NOMO-1 treated with dmso at 0.1 percent for 144 hours (cell line): ENCODE results near the gene HIVEP1.
A peak's percentile ranks its signal among the peaks of the same experiment; 100 is the strongest.

Source experiments
- DNase-seq: peaks from one replicate; lab custom pipeline; 2025; ENCODE audit not compliant: unreplicated experiment; lab: John Stamatoyannopoulos, UW

Gene HIVEP1

DNA sequence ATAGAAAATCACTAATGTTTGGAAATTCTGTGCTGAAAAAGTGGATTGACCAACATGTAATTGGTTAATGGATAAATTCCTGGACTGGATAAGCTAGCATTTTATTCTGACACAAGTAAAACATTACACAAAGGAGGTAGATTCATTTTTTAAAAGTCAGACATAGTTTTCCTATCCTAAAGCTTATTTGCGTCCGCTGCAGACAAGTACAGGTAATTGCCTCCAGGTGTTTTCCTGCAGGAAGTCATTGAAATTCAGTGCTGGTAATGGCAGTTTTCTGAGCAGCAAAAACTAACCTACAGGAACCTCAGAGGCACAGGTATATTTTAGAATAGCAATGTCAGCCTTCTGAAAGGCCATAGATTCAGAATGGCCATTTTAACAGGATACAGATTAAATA, 20.0 kb upstream of the HIVEP1 start:
- DNase-seq, result no peak

DNA sequence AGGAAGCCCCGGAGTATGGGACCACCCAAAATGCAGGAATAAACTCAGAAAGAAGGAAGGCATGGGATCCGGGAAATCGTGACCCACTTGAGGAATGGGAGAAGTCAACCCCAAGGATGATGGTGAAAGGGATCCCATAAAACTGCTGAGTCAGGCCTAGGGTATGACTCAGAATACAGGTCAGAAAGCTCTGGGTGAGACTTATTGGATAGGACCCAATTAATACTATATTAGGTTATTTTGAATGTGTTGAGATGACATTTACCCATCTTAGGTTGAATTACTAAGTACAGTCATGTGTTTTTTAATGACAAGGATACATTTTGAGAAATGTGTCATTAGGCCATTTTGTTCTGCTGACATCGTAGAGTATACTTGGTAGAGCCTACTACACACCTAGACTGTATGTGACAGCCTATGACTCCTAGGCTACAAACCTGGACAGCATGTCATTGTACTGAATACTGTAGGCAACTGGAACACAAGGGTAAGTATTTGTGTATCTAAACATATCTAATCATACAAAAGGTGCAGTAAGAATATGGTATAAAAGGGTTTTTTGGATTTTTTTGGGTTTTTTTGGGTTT, 17.1 kb upstream of the HIVEP1 start:
- no peak for DNase-seq

DNA sequence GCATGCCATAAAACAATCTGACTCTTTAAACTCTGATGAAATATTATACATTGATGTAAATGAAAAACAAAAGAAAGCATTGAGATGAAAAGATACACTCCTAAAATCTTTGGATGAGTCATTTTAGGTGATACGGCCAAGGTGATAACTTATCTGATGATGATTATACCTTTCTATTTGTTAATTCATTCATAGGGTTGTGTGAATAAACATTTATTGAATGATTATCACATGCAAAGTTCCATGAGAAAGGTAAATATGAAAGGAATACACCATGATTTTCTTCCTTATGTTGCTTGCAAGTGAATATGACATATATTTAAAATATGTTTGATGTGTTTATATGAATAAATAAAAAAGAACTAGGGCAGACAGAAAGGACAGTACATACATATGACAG, 15.4 kb upstream of the HIVEP1 start:
- DNase-seq, result no peak

DNA sequence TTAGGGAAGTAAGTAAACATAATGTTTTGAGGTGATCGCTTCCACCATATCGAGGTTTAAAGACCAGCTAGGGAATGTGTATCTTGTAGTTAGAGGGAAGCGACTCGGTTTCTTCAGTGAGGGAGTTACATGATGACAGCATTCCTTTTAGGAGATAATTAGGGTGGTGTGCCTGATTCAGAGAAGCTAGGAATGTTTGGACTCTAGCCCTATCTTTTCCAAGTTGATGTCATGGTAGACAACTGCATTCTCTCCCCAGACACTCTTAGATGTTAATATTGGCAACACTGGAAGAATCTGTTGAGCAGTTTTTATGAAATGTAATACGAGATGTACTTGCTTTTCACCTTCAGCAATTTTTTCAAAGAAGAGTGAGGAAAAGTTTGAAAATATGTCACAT, 12.9 kb upstream of the HIVEP1 start:
- DNase-seq, result no peak

DNA sequence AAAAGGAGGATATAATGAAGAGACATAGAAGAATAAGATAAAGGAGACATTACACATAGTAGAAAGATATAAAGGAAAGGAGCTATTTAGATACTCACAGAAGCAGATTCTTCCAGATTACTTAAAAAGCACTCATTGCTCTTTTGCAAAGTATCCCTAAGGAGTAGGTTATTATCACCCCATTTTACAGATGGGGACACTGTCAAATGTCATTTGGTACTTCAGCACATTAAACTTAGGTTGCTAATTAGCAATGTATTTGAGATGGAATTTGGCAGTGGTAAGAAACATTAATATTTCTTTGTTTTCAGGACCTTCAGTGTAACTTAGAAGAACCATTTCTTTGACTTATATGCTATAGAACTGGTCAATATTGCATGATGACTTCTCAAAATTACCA, 11.9 kb upstream of the HIVEP1 start:
- no peak for DNase-seq

DNA sequence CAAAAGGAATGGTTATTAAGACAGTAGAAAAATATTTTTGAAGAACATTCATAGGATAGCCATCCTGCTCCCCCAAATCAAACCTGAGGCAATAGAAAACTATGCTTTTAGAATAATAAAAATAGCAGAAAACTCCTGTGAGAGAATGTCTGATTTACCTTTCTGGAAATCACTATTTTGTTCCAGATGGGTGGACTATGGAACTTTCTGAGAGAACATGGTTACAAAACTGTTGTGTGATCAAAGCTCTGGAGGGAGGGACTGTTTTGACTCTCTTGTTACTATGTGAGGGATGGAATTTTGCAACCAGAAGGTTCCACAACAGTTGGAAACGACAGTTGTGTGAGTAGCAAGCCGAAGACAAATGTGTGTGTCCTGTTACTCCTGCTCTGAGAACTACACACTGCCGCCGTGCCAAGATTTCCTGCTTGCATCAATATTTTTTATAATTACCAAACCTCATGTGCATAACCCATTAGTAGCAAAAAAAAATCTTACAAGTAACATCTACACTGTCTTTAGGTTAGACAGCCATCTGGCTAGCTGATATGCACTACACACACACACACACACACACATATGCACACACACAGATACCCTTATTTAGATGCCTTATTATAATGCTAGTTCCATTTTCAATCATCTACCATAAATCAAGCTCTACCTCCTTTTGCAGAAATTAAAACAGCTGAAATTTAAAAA, 11.0 kb upstream of the HIVEP1 start:
- no peak for DNase-seq

DNA sequence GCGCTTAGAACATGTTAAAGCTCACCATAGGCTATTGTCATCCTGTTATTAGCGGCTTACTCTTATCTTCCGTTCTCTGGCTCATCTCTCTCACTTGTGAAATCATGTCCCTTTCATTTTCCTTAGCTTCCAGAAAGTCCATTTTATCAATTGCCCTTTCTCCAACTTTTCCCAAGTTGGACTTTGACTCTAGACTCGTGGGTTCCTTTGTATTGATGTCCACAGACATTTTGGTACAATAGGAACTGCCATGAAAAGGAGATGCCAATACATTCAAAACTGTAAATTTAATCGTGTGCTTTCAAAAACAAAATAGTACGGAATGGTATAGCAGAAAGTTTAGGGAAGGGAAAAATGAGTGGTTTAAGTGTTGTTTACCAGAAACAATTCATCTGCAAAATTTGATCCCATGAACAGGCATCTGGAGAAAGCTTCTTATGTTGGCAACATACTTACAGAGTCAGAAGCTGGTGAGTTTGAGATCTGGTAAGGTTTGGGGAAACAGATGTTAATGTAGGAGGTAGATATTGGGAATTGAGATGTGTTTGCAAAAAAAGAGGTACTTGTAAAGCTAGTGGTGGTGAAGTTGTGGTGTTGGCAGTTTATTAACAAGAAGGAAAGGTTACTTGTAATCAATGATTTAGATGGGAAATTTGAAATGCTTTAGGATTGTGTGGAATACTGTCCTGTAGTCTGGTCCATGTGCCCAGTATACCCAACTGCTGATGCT, 10.2 kb upstream of the HIVEP1 start:
- no peak for DNase-seq

DNA sequence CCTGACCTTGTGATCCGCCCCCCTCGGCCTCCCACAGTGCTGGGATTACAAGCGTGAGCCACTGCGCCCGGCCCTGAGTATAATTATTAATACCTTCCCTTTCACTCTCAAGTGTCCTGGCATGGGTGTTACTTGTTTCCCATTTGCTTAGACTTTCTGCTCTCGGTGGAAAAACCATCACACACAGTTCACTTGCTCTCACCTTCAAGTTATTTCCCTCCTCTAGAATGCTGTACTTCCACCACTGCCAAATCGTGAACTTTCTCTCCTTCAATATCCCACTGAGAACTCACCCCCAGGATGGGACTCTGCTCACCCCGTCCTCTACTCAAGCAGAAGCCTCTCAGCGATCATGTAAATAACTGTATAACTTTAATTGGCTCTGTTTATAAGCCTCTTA, 4.6 kb upstream of the HIVEP1 start:
- no peak for DNase-seq

DNA sequence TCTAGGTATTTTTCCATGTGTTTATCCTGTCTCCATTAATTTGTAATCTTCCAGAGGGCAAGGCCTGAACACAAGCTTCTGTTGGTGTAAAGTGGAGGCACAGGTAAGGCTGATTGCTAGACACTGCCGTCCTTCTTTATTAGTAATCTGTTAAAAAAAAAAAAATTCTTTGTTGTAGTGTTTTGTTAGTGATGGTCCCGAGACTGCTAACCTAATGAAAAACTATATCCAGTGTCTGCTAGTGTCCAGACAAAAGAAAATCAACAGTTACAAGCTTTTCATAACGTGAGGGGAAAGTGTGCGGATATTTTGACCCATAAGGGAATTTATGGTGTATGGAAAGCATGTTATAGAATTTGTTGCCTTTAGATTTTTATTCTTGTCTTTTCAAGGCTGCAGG, 4.2 kb upstream of the HIVEP1 start:
- no peak for DNase-seq

DNA sequence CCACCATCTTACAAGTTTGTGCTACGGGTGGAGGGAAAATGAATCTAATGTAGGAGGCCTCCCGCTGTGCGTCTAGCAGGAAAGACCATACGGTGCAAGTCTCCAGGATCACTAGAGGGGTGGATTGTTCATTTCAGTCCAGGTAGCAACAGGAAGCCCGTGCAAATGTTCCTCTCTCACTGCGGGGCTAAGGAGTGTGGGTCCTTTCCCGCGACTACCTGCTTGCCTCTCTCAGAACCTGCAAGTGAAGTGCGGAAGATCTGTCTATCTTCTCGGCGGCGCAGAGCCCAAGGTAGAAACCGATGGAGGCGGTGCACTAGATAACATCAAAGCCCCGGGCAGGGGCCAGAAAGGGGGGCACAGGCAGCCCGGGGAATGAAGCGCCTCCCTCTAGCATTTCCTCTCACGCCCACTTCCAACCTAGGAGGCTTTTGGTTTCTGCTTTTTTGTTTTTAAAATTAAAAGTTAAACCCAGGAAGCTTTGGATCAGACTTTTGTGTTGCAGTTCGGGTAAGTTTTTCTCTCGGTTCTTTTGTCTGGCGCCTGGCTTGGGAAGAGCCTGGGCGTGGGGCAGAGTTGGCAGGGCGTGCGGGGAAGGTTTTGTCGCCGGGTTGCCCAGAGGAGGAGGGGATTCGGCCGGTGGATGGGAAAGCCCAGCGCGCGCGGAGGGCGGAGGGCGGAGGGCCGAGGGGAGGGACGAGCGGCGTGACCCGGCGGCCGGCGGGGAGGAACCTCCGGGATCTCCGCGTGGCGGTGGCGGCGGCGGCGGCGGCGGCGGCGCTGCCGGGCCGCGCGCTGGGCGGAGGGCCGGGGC, 3.5 kb upstream of the HIVEP1 start:
- peak; percentile 78 for DNase-seq

DNA sequence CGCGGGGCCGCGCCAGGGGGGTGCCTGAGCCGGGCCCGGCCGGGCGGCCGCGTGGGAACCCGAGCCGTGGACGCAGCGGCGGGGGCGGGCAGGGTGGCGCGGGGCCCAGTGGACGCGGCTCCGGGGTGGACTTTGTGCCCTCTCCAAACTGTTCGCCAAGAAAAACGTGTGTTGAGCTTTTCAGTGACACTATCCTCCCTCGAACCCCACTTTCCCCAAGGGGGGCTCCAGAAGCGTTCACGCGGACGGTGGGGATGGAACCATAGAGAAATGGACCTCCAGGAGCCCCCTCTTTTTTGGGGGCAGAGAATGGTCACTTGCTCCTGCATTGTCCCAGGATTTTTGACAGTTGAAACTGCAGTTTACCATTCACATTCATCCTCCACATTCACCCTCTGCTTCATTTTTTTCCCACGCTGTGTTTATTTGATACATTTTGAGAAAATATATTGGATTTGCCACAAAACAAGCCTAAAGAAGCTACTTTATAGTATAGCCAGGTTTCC, 2.9 kb upstream of the HIVEP1 start:
- no peak for DNase-seq

DNA sequence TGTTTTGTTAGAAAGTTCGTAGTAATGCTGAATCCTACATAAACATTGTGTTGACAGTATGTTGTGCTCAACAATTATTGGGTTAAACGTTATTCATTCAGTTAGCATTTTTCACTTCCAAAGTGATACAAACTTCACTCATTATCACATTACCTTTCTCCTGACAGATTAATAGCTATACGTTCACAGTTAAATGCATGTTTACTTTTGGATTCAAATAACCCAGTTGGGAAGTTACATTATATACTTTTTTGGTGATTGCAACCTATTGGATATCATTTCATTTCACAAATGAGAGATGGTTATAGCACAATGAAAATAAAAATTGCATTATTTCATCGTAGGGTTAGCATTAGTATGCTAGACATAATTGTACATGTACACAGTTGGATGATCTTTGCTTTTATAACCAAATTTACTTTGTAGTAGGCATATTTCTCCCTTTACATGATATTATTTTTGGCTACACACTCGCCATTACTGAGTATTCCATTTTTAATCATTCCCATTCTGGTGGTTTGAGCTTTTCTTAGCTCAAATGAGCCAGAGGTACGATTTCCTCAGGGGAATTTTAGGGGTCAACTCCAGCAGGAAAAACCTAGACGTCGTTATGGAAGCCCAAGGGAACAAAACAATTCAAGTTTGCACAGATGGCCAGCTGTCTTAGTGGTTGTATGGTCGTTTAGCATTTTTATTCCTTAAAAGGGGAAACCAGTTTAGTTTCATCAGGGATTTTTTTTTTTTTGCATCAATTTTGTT, 2.1 kb upstream of the HIVEP1 start:
- DNase-seq, result no peak

DNA sequence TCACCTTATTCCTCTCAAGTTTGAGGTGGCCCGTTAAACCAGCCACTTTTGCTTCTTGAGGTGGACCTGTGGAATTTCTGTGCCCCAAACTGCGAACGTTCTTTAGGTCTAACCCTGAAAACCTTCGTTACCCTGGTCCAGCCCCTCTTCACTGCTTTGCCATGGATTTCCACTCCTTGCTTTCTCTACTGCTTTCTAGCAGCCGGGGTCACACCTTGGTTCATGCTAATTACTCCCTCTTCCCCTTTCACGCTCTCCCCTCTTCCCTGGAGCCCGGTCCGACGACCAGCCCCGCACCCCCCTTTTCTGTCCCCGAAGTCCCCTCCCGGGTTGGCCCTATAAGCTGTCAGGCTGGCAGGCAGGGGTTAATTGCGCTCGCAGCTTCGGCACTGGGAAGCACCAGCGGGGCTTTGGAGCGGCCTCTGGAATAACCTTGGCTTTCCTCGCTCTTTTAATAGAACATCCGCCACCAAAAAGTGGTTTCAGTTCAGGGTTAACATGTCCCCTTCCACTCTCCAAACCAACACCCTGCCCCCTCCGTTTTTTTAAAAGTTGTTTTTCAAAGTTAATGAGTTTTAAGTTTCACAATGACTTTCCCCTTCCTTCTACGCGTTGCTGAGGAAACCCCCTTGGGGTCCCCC, 1.4 kb upstream of the HIVEP1 start:
- DNase-seq, result peak; percentile 31

DNA sequence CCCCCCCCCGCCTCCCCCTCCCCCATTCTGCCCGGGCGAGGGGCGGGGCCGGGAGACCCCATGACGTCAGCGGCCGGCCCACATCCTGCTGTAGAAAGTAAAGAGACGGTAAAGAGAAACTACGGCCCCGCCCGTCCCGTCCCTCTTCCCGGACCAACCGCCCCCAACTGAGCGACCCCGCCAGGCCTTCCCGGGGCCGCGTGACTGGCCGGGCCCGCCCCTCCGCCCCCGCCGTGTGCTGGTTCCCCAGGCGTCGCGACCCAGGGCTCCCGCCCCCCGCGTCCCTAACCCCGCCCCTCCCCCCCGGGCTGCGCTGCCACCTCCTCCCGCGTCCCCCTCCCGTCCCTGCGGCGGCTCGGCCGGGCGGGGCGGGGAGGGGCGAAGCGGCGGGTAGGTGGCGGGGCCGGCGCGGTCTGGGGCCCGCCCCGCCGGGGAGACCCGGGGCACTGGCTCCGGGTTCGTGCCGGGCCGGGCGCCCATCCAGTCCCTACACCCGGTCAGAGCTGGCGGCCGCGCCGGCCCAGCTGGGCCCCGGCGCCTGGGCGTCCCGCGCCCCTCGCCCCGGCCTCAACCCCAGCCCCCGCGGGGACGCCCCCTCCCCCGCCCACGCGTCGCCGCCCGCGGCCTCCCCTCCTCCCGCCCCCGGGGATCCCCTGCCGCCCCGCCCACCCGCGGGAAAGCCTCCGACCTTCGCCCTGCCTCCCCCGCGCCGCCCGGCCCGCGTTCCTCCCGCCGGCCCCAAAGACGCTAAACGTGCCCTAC, 655 bp upstream of the HIVEP1 start:
- peak; percentile 92 for DNase-seq

DNA sequence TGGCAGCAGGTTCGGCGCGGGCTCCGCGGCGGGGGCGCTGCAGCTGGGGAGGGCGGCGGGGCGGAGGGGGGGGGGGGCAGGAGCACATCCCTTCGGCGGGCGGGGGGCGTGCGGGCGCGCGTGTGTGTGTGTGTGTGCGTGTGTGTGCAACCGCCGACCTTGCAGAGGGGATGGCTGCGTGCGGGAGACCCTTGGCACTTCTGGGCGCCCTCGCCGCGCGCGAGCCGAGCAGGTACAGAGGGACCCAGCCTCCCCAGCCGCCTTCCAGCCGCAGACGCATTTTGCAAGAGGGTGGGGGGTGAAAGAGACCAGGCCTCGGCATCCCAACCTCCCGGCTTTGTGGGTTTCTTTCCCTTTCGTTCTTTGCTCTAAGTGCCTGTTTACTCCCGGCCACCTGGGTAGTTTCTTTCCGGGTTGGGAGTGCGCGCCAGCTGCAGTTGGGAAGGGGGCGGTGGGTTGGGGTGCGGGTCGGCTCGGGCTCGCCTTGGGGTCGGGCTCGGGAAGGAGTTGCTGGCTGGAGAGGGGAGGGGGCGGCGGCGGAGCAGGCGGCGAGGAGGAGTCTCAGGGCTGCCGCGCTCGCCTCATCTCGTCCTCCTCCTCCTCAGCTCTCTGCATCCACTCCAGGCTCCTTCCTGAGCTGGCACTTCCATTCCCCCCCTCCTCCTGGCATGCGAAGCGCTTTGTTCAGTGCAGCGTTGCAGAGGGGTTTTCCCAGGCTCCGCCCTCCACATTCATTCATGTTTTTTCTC, 620 bp downstream of the HIVEP1 start:
- DNase-seq, result peak; percentile 13

DNA sequence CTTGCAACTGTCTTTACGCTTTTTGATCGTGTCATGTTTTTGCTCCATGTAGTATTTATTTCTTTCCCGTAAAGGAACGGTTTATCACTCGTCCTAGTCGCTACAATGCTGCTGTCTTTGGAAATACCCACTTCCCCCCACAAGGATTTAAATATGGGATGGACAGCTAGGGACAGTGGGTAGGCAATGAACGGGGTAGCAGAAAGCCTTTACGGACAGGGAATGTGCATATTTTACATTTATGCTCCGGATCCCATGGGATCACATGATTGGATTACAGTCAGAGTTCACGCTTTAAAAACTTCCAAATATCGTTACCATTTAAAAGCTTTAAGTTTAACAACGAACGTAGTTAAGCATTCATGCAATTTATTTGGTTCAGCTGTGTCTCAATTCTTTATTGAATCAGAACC, 1.2 kb downstream of the HIVEP1 start:
- DNase-seq, result no peak

DNA sequence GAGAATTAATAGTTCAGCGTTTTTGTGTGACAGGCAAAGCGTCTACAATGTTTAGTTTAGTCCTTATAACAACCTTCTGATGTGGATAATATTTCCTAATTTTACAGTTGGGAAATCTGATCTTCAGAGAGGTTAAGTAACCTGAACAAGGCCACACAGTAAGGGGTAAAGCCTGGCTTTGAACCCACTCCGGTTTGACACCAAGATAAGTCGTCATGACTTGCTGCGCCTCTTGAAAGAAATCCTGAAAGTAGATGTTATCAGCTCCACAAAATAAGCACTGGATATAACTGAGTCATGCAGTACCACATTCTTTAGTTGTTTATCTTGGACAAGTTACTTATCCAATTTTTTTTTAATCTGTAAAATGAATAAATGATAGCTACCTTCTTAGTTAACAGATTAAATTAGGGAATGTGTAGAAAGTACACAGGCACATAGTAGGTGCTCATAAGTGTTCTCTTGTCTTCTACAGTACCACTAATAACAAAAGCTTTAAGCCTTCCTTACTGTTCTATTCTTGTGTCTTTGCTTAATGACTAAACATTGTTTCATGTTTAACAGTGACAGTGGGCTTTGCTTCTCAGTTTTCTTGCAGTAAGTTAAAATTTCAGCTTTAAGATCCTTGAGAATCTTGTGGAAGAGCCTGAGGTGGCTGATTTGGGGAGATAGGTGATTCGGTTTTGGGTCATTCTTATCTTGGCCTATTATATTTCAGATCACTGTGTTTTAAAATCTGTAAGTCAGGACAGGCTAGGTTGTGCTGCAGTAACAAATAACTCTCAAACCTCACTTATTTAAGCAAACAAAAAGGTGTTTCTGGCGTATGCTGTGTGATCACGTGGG, 2.1 kb downstream of the HIVEP1 start:
- DNase-seq, result no peak

DNA sequence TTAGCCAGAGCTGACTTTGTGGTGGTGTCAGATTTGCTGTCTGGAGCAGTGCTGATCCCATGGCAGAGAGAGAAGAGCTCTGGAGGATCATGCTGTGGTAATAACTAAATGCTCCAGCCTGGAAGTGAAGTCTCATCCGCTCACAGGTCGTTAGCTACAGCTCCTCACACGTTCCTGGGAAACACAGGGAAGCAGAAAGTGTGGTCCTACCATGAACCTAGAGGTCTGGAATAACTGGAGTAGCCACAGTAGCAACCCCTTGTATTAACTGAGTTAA, 2.7 kb downstream of the HIVEP1 start:
- DNase-seq, result no peak
